ENCODE measurements around the gene LZTR1. TPM values are rescaled to one million over a fixed set of nuclear protein-coding genes. Genes with fewer than 3 reads are reported as not detected.
"Not testable (repeated sequence)": the region's sequence is repeated elsewhere in the genome, so short reads cannot be mapped to it uniquely, and the experiment has no call there.

LZTR1 gene
- 16.7 and 33.1 TPM in 2 replicates for total RNA-seq

GRCh38 chr22:20981787-20982562 lies at the start of gene LZTR1:
Gene LZTR1 (plus strand): TSS chr22:20982297. CDS start chr22:20982372, 75 bp downstream.
- TF ChIP-seq CTCF (conservative IDR thresholded peaks at IDR 0.05; ENCODE audit: low read depth, low read length), result peak; percentile 59
- no peak for DNase-seq (ENCODE audit: low read depth)
- peak within 1 kb of the TSS; percentile 69 for H3K4me3 ChIP-seq (ENCODE audit: low read depth, low read length)

DNA sequence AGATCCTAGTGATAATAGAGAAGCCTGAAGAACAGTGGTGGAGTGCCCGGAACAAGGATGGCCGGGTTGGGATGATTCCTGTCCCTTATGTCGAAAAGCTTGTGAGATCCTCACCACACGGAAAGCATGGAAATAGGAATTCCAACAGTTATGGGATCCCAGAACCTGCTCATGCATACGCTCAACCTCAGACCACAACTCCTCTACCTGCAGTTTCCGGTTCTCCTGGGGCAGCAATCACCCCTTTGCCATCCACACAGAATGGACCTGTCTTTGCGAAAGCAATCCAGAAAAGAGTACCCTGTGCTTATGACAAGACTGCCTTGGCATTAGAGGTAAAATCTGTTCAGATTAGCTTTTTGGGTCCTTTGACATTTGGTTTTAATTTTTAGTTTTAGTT lies 48.2 kb upstream of the LZTR1 start:
- no peak for TF ChIP-seq CTCF (conservative IDR thresholded peaks at IDR 0.05; ENCODE audit: low read depth, low read length)
- DNase-seq (ENCODE audit: low read depth), result no peak
- no peak overlapping the region for H3K4me3 ChIP-seq (ENCODE audit: low read depth, low read length)

DNA sequence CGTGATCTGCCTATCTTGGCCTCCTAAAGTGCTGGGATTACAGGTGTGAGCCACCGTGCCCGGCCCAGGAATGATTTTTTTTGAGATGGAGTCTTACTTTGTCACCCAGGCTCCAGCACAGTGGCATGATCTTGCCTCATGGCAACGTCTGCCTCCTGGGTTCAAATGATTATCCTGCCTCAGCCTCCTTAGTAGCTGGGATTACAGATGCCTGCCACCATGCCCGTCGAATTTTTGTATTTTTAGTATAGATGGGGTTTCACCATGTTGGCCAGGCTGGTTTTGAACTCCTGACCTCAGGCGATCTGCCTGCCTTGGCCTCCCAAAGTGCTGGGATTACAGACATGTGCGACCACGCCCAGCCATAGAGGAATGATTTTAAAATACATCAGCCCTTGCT lies 47.0 kb upstream of the LZTR1 start:
- DNase-seq (ENCODE audit: low read depth); H3K4me3 ChIP-seq (ENCODE audit: low read depth, low read length): not testable (repeated sequence)

GRCh38 chr22:20935780-20936539 lies 46.1 kb upstream of the LZTR1 start:
- not testable (repeated sequence) for H3K4me3 ChIP-seq (ENCODE audit: low read depth, low read length); DNase-seq (ENCODE audit: low read depth)

GRCh38 chr22:20937031-20937793 lies 44.9 kb upstream of the LZTR1 start:
- H3K4me3 ChIP-seq (ENCODE audit: low read depth, low read length), result no peak overlapping the region
- DNase-seq (ENCODE audit: low read depth), result no peak

DNA sequence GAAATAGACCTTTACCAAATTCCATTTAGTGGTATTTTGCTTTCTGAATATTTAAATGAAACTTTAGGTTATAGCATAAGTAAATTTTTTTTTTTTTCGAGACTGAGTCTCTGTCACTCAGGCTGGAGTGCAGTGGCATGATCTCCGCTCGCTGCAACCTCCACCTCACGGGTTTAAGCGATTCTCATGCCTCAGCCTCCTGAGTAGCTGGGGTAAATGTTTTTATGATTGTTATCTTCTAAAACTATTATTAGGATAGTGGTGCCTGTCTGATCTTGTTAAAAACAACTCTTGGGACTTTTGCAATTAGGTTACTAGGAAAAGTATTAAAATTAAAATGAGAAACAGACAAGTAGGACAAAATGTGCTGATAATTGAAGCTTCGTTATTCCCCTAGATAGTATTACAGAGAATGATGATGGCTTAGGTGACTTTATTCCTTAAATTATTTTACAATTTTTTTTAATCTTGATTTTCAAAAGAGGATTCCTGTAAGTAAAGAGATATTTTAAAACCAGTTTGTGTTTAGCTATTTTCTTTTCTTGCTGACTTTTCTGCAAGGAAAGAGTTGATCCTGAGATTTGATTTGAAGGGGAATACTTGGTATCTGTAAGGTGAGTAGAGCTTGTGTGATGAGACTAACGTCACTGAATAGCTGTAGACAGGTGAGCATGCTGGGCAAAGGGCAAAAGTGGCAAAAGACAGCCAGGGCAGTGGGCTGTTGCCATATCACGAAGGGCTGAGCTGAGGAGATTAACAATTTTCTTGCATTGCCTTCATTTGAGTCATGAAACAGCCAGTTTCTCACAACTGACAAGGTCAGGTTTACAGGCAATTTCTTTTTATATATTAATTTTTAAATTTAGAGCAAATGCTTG lies 44.1 kb upstream of the LZTR1 start:
- no peak overlapping the region for H3K4me3 ChIP-seq (ENCODE audit: low read depth, low read length)
- TF ChIP-seq CTCF (conservative IDR thresholded peaks at IDR 0.05; ENCODE audit: low read depth, low read length), result no peak
- DNase-seq (ENCODE audit: low read depth), result no peak

More at GRCh38 chr22:20937031-20937793, 44.9 kb upstream of the LZTR1 start:
- no peak for TF ChIP-seq CTCF (conservative IDR thresholded peaks at IDR 0.05; ENCODE audit: low read depth, low read length)

DNA sequence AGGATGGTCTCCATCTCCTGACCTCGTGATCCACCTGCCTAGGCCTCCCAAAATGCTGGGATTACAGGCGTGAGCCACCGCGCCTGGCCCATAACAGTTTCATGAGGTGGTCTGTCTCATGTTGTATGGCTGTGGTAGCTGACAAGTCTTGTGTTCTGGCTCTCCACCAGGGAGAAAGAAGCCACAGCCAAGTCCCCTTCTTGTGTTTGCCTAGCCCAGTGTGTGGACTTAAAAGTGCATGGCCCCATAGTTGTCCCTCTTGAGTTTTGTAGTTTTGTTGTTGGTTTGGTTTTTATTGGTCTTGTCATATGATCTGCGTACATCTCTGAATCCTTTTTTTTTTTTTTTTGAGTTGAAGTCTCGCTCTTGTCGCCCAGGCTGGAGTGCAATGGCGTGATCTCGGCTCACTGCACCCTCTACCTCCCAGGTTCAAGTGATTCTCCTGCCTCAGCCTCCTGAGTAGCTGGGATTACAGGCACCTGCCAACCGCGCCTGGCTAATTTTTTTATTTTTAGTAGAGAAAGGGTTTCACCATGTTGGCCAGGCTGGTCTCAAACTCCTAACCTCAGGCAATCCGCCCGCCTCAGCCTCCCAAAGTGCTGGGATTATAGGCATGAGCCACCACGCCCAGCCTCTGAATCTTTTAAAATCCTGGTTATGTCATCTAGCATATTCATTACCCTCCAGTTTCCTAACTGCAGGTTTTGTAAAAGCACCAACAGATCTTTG lies 42.5 kb upstream of the LZTR1 start:
- DNase-seq (ENCODE audit: low read depth); H3K4me3 ChIP-seq (ENCODE audit: low read depth, low read length): not testable (repeated sequence)

Measured in epithelial cell of proximal tubule (primary cell).